ENCODE data around the gene POPDC2. TPM values are rescaled to one million over a fixed set of nuclear protein-coding genes. Genes with fewer than 3 reads are reported as not detected.
"Not testable (repeated sequence)": the region's sequence is repeated elsewhere in the genome, so short reads cannot be mapped to it uniquely, and the experiment has no call there.

The POPDC2 gene
- total RNA-seq, 1 donor from 2014 or later, result 1.5 TPM

GRCh38 chr3:119616056-119616455 is 44.3 kb downstream of the POPDC2 start:
- no peak for DNase-seq (ENCODE audit: low spot score)

- DNase-seq (ENCODE audit: low spot score), result no peak
These were observed 46.5 kb downstream of the POPDC2 start for GRCh38 chr3:119613872-119614271.

- no peak for DNase-seq (ENCODE audit: low spot score)
These were observed 47.2 kb downstream of the POPDC2 start for GRCh38 chr3:119613201-119613600.

- DNase-seq (ENCODE audit: low spot score), result no peak
These were observed 48.7 kb downstream of the POPDC2 start for GRCh38 chr3:119611664-119612063.

GRCh38 chr3:119609301-119609700 is 51.1 kb downstream of the POPDC2 start:
- no peak for DNase-seq (ENCODE audit: low spot score)

- DNase-seq (ENCODE audit: low spot score), result no peak
These were observed 51.9 kb downstream of the POPDC2 start for GRCh38 chr3:119608405-119609000.

- DNase-seq (ENCODE audit: low spot score), result no peak
These were observed 55.5 kb downstream of the POPDC2 start for GRCh38 chr3:119604878-119605277.

- DNase-seq (ENCODE audit: low spot score), result no peak
These were observed 57.7 kb downstream of the POPDC2 start for GRCh38 chr3:119602676-119603075.

GRCh38 chr3:119601154-119601553 is 59.2 kb downstream of the POPDC2 start:
- DNase-seq (ENCODE audit: low spot score), result no peak

GRCh38 chr3:119600732-119601131 is 59.7 kb downstream of the POPDC2 start:
- no peak for DNase-seq (ENCODE audit: low spot score)

- no peak for DNase-seq (ENCODE audit: low spot score)
These were observed 60.7 kb downstream of the POPDC2 start for GRCh38 chr3:119599558-119600174.

GRCh38 chr3:119598410-119599098 is 61.8 kb downstream of the POPDC2 start:
- DNase-seq (ENCODE audit: low spot score), result no peak

GRCh38 chr3:119597548-119598288 is 62.7 kb downstream of the POPDC2 start, which contains the start of gene PLA1A:
TSS of gene PLA1A (plus strand) at chr3:119597885. CDS start at chr3:119597914, 29 bp downstream.
- DNase-seq (ENCODE audit: low spot score), result no peak

- DNase-seq (ENCODE audit: low spot score), result no peak
These were observed 64.0 kb downstream of the POPDC2 start for GRCh38 chr3:119596398-119596797.

- no peak for DNase-seq (ENCODE audit: low spot score)
These were observed 64.6 kb downstream of the POPDC2 start for GRCh38 chr3:119595639-119596334.

GRCh38 chr3:119594929-119595328 is 65.5 kb downstream of the POPDC2 start:
- DNase-seq (ENCODE audit: low spot score), result not testable (repeated sequence)

GRCh38 chr3:119594066-119594465 is 66.3 kb downstream of the POPDC2 start:
- DNase-seq (ENCODE audit: low spot score), result no peak

GRCh38 chr3:119592861-119593260 is 67.5 kb downstream of the POPDC2 start:
- DNase-seq (ENCODE audit: low spot score), result no peak
